Spleen (tissue), 7 donors: ENCODE results near the gene JAZF1.

Experiments
- POLR2A ChIP-seq, 3 donors: fragments of 450-650 bp; IDR thresholded peaks; one replicate each; pipeline ENCODE4 v1.5.1; 2017; ENCODE audit warnings: antibody characterized with exemption in 3 of 3, mild to moderate bottlenecking in 1 of 3
- POLR2AphosphoS5 ChIP-seq, 3 donors: sonication (generic); formaldehyde crosslinking; IDR thresholded peaks; one replicate each; pipeline ENCODE4 v1.5.1; 2017; ENCODE audit warnings: antibody characterized with exemption in 3 of 3
- TF ChIP-seq, protein P1 (sequence below), 11 experiments: fragments of 200-600 bp in 7 of 11; fragments of 450-650 bp in 4 of 11; sonication (generic) in 4 of 11; IDR thresholded peaks in 8 of 11; conservative IDR thresholded peaks in 3 of 11; 1 replicate in 7 of 11; 2 replicates in 4 of 11; pipeline versions ENCODE4 v1.4.0 to v1.8.0; 2016 to 2021; ENCODE audit warnings: antibody characterized with exemption in 11 of 11, inconsistent platforms in 4 of 11, mild to moderate bottlenecking in 1 of 11
- donor health status: DM: no; HTN: no; CAD: no; lungs with moderate emphysema.
- donor health status: DM: no; HTN: no; CAD: no.
- donor health status: DM: no; HTN: no; CAD: no.

DNA sequence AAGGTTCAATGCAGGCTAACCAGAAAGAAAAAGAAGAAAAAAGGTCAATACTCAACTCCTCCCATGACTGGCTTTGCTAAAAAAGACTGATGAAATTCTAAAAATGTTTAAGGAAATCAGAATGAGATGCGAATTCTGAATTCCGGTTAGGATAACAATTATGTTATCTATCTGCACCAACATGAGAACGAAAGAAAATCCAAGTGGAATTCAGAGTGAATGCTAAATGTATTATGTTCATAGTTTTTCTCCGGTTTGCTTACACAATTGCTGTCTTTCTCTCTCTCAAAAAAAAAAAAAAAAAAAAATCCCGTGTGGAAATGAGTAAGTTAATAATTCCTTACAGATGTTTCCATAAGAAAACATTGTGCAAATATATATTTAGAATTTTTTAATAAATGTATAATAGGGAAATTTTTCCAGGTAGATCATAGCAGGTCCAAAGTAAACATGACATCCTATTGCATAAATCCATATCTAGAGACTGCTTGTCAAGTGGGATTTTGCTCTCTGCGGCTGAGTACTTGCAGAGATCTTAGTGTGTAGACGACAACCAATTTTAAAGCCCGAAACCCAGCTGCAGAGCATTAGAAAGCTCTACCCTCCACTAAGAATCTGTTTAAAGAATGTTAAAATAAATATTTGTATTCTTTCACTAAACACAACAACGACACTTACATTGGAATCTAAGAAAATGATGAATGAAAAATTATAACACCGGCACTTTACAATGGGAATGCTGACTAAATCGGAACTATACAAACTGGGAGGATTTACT, 104.0 kb downstream of the JAZF1 start:
- TF ChIP-seq, protein P1, sequence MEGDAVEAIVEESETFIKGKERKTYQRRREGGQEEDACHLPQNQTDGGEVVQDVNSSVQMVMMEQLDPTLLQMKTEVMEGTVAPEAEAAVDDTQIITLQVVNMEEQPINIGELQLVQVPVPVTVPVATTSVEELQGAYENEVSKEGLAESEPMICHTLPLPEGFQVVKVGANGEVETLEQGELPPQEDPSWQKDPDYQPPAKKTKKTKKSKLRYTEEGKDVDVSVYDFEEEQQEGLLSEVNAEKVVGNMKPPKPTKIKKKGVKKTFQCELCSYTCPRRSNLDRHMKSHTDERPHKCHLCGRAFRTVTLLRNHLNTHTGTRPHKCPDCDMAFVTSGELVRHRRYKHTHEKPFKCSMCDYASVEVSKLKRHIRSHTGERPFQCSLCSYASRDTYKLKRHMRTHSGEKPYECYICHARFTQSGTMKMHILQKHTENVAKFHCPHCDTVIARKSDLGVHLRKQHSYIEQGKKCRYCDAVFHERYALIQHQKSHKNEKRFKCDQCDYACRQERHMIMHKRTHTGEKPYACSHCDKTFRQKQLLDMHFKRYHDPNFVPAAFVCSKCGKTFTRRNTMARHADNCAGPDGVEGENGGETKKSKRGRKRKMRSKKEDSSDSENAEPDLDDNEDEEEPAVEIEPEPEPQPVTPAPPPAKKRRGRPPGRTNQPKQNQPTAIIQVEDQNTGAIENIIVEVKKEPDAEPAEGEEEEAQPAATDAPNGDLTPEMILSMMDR (IDR thresholded peaks at IDR 0.05 in 8 of 11, conservative IDR thresholded peaks at IDR 0.05 in 3 of 11): no peak
- TF ChIP-seq POLR2A (IDR thresholded peaks at IDR 0.05) (no peak), POLR2AphosphoS5 (IDR thresholded peaks at IDR 0.05) (no peak)
